Stimulated activated CD8-positive, alpha-beta memory T cell treated with anti-CD3 and anti-CD28 coated beads, Interleukin-7, amount 100 ng/mL, for 1 hour (primary cell): ENCODE measurements around the gene SRGAP2C.
"Not testable (repeated sequence)": the region's sequence is repeated elsewhere in the genome, so short reads cannot be mapped to it uniquely, and the experiment has no call there.

Experiments used
- DNase-seq, 2 donors: peaks; one replicate each; pipeline ENCODE4 v3.0.0-alpha.2; 2020; ENCODE audit warnings: low read depth in 2 of 2

The SRGAP2C gene

GRCh38 chr1:121418369-121419049 lies 233.7 kb downstream of the SRGAP2C start:
- DNase-seq, result no peak

GRCh38 chr1:121419050-121419615 lies 234.4 kb downstream of the SRGAP2C start:
- DNase-seq, result not testable (repeated sequence)

GRCh38 chr1:121421490-121421889 lies 236.7 kb downstream of the SRGAP2C start:
- DNase-seq, result not testable (repeated sequence)

- DNase-seq, result not testable (repeated sequence)
These were observed 239.2 kb downstream of the SRGAP2C start for GRCh38 chr1:121423956-121424355.

GRCh38 chr1:121433517-121433916 lies 248.7 kb downstream of the SRGAP2C start:
- DNase-seq, result not testable (repeated sequence)

- DNase-seq, result not testable (repeated sequence)
These were observed 254.1 kb downstream of the SRGAP2C start for GRCh38 chr1:121438862-121439261.

GRCh38 chr1:121440993-121441392 lies 256.2 kb downstream of the SRGAP2C start:
- DNase-seq, result no peak
